Nephron (organoid): ENCODE data around the gene AFAP1L1.
"Not testable (repeated sequence)": the region's sequence is repeated elsewhere in the genome, so short reads cannot be mapped to it uniquely, and the experiment has no call there.

ENCODE experiments used
- H3K27ac Mint-ChIP-seq, 3 experiments: 2 replicates each; pipeline ENCODE4 v1.8.0; 2020; ENCODE audit warnings: mixed read lengths in 3 of 3, mild to moderate bottlenecking in 2 of 3, moderate library complexity in 1 of 3
- H3K27me3 Mint-ChIP-seq: 2 replicates; pipeline ENCODE4 v1.8.0; 2021; ENCODE audit warnings: low read depth, mild to moderate bottlenecking, moderate library complexity, mixed read lengths
- H3K36me3 Mint-ChIP-seq: 2 replicates; pipeline ENCODE4 v1.8.0; 2020; ENCODE audit warnings: low read depth, mixed read lengths
- H3K4me1 Mint-ChIP-seq: 2 replicates; pipeline ENCODE4 v1.8.0; 2020; ENCODE audit warnings: mixed read lengths
- H3K4me3 Mint-ChIP-seq, 3 experiments: 2 replicates each; pipeline ENCODE4 v1.8.0; 2020; ENCODE audit warnings: mild to moderate bottlenecking in 3 of 3, mixed read lengths in 3 of 3, moderate library complexity in 2 of 3
- H3K9me3 Mint-ChIP-seq: 2 replicates; pipeline ENCODE4 v1.8.0; 2020; ENCODE audit warnings: mixed read lengths
- CTCF ChIP-seq, 3 experiments: fragments of 200-600 bp; sonication (generic); IDR thresholded peaks; one replicate each; pipeline ENCODE4 v1.5.0; 2021; ENCODE audit warnings: antibody characterized with exemption in 3 of 3; ENCODE audit not compliant: unreplicated experiment in 3 of 3

AFAP1L1 gene

DNA sequence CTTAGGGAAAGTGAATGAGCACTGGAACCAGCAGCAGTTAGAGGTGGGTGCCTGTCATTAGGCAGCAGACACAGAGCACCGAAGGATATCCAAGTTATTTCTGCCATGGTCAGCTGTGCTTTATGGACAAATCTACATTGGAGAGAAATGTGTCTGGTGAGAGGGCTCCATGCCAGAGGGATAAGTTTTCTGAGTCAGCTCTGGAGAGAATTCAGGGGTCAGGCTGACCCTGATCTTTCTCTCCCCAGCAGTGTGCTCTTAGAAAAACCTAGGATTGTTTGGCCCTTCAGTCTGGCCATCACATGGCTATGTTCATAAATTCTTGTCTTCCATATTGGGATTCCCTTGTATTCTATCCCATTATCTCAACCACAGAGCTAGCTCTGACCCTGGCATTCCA lies 116.3 kb downstream of the AFAP1L1 start:
- no peak for TF ChIP-seq CTCF (IDR thresholded peaks at IDR 0.05; ENCODE audit: unreplicated experiment in 3 of 3)
- H3K4me1 Mint-ChIP-seq, result peaks cover 68% of the 10 kb centered on the region
- peak overlapping the region in 1 of 3 experiments; percentile 59 for H3K4me3 Mint-ChIP-seq
- peaks cover 5% of the 10 kb centered on the region for H3K27me3 Mint-ChIP-seq
- no peaks in the 10 kb centered on the region for H3K9me3 Mint-ChIP-seq
- no peaks in the 10 kb centered on the region for H3K36me3 Mint-ChIP-seq
- peak overlapping the region; percentile 81 to 90 (median 86) for H3K27ac Mint-ChIP-seq

DNA sequence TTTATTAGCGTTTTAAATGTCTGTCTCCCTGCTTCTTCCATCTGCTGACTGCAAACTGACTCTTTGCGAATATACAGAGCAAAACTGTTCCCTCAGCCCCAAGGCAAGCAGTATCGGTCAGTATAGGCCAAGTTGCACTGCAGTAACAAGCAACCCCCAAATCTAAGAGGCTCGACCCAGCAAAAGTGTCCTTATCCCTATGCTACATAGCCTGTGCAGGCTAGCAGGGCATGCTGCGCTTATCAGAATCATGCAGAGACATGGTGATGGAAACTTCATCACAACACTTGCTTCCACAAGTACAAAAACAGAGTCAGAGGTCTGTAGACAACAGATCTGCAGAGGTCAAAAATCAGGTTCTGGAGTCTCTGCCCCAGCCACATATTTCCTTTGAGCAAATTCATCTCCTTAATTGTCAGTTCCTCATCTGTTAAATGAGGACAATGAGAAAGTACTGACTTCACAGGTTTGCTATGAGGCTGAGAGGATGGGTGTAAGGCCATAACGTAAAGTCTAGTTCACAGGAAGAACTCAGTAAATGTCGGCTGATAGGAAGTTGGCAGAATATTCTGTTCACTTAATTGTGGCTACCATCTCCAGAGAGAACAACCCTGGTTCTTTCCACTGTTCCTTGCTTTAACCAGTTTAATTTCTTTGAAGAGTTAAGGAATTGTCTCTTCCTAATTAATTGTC lies 117.0 kb downstream of the AFAP1L1 start:
- Mint-ChIP-seq H3K27me3 (peaks cover 5% of the 10 kb centered on the region), H3K4me3 (no peak overlapping the region), H3K9me3 (no peaks in the 10 kb centered on the region), H3K4me1 (peaks cover 61% of the 10 kb centered on the region), H3K36me3 (no peaks in the 10 kb centered on the region), H3K27ac (peak overlapping the region; percentile 81 to 90 (median 86))
- no peak for TF ChIP-seq CTCF (IDR thresholded peaks at IDR 0.05; ENCODE audit: unreplicated experiment in 3 of 3)

DNA sequence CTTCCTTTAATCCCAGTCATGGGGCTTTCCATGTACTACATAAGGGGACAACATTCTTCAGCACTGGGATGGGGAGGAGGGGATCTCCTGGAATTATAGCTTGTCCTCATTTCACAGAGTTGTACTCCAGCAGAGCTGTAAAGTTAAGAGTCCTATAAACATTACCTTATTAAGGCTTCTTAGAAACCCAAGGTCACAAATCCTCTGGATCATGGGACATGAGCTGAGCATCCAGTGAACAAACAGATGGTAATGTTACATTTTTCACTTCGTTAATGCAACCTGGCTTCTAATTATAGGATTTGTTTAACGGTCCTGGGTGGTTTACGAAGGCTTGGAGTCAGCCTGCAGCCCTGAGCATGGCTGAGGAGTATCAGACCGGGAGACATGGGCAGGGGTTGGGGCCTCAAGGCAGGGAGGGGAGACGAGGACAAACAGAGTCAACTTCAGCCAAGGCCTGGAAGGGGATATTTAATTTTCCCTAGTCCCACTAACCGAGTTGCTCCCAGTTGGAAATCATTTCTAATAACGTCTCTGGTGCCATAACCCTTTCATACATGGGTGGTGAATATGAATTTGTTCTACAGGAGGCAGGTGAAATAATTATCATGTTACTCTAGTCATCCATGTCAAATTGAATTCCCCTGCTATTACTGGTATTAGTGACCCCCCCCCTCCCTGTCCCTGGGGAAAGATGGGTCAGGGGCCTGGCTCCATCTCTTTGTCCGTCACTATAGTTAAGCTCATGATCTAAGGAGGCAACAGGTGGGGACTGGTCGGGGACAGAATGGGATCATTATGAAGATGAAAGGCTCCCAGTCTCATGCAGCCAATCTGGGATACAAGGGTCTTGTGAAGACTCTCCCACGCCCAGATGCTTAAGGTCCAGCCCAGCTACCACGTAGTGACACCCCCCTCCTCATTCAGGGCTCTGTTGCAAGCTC lies 118.2 kb downstream of the AFAP1L1 start:
- Mint-ChIP-seq H3K9me3 (no peaks in the 10 kb centered on the region), H3K27me3 (peaks cover 5% of the 10 kb centered on the region), H3K4me3 (no peak overlapping the region), H3K36me3 (no peaks in the 10 kb centered on the region), H3K27ac (peak overlapping the region; percentile 45 to 78 (median 77)), H3K4me1 (peaks cover 59% of the 10 kb centered on the region)
- TF ChIP-seq CTCF (IDR thresholded peaks at IDR 0.05; ENCODE audit: unreplicated experiment in 3 of 3), result no peak

DNA sequence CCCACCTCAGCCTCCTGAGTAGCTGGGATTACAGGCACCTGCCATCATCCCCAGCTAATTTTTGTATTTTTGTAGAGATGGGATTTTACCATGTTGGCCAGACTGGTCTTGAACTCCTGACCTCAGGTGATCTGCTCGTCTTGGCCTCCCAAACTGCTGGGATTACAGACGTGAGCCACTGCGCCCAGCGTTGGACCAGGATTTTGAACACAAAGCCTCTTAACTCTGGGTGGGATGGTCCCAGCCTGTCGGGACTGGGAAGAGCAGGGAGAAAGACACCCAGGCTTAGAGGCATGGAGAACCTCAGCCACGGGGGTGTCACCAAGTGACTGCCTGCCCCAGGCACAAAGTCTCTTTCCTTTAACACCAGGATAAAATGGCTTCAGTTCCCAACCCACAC lies 119.4 kb downstream of the AFAP1L1 start:
- H3K36me3 Mint-ChIP-seq, H3K27ac Mint-ChIP-seq, H3K4me3 Mint-ChIP-seq: not testable (repeated sequence)

More for the DNA sequence above, 119.4 kb downstream of the AFAP1L1 start:
- H3K9me3 Mint-ChIP-seq, H3K27me3 Mint-ChIP-seq: not testable (repeated sequence)
- peaks cover 57% of the 10 kb centered on the region for H3K4me1 Mint-ChIP-seq
